GM18520 (cell line): ENCODE measurements around the gene TEAD1.

ENCODE experiments used
- ATAC-seq: cut with Tn5 transposase; IDR thresholded peaks from one replicate; pipeline ENCODE4 v1.9.1; 2021; ENCODE audit not compliant: unreplicated experiment

TEAD1 gene

DNA sequence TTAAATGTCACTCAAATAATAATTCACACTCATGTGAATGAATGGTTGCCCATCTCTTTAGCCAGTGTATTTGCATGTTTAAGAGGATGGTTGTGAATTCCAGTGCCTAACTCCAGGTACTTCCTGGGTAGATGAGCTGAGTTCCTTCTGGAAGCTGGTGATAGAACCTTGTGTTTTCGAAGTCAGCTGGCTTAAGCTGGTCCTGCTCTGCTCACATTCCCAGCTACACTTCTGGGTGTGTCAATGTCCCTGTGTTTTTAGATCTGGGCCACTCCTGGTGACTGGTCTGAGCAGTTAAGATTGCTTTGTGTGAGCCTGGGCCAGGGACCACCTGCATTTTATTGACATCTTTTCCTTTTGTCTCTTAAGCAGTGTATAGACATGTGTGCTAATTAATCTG is 10.6 kb downstream of the TEAD1 start:
- no peak for ATAC-seq

DNA sequence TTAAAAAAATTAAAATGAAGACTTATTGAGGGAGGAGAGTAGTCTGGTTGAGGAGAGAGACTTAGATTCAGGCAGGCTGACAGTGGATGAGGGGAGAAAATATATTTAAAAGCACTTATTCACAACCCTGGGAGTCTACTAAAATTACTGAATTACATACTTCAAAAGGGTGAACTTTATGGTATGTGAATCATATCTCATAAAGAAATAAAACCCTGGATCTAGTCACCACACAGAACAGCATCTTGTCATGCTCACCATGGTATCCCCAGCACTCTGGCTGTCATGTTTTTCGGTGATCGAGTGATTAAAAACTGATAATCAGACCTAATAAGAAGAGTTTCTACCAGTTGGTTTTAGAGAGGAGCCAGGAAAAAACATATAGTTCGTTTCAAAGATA is 11.0 kb downstream of the TEAD1 start:
- ATAC-seq: no peak

DNA sequence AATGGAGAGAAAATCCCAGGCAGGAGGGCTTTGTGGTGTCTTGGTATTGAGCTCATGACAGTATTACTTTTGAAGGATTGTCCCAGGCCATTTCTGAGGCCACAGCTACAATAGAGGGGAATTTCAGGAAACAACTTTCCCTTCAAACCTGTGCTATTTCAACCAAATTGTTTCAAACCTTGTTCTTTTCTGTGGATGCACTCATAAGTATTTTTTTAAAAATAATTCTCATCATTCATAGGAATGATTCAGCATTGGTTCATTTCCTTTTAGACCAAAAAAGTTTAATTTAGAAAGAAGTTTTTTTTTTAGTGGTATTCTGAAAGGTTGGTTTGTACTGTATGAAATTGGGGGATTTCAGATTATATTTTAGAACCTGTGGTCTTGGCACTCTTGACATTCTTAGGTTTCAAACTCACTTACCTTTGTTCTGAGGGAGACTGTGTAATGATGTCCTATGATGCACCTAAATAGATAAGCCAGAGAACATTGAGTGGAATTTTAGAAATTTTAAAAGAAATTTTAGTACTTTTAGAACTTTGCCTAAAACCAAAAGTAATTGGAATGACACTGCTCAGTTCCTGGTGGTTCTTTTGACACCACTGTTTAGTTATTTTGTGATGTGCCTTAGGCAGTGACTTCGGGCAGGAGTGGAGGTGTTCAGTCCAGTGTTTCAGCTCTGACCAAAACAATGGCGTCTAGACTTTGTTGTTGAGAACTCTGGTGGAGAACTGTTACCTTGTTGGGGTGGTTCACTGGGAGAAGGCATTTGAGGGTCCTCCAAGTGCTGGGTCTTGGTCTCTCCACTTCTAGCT is 12.2 kb downstream of the TEAD1 start:
- no peak for ATAC-seq

DNA sequence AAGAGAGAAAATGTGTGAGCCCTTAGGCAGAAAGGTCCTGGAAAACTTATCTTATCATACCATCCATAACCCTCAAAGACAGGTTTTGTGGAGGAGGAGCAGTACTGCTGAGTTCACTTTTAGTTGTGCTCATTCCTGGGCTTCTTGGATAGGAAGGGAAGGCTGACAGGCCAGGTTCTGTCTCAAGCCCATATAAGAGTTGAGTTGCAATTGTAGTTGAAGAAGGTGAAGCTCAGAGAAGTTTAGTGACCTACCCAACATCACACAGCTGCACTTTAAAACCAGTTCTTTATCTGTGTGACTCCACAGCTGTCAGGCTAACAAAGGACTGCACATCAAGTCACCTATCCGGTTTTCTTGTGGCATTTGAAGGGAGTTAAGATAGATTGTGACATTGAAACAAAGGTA is 13.0 kb downstream of the TEAD1 start:
- ATAC-seq: no peak

DNA sequence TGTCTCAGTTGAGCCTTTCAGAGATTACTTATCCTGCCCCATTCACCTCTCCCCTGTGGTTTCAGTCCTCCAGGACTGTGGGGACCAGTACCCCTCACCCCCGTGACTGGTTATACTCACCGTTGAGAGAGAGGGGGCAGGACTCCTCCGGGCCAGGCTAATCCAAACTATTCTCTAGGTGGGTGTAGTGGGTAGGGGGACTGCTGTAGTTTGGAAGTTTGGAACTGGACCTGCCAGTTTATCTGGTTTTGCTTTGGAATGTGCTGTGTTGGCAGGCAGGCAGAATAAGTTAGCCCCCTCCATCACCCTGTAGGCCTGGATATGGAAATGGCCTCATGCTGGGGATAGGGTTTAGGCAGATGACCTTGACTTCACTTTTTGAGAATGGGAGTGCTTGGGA is 13.5 kb downstream of the TEAD1 start:
- ATAC-seq: no peak

DNA sequence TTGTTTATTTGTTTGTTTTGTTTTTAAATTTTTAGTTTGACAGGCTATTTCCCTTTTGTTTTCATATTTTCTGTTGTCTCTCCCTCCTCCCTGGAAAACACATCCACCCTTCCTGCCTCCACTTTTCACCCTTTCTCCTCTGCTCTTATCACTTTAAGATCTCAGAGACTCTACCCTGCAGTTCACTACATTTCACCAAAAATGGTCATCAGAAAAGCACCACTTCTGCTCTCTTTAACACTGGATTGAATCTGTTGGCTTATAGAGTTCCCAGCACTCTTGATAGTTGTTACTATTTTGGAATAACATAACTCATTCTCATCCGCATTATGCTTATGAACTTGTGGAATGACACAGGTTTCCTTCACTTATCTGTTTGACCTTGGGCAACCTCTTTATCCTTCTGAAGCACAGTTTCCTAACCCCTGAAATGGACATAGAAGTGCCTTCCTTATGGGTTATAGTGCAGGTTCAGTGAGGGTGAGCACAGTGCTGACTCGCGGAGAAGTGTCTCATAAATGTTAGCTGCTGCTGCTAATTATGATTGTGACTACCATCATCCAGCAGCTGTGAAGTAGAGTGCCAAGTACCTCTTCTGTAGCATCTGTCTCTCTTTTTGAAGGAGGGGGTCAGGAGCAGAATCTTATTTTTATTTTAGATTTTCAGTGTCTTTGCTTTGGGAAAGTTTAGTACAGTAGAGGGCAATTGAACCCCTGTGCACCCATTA is 15.0 kb downstream of the TEAD1 start:
- no peak for ATAC-seq

DNA sequence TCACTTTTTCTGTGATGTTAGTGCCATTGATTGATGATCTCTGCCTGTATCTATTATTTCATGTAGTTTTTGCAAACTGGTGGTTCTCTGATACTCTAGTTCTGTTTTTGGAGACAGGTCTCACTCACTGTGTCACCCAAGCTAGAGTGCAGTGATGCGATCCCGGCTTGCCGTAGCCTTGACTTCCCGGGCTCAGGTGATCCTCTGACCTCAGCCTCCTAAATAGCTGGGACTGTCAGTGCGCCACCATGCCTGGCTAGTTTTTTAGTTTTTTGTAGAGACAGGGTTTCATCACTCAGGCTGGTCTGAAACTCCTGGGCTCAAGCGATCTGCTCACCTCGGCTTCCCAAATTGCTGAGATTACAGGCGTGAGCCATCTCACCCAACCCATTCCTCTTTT is 16.4 kb downstream of the TEAD1 start:
- no peak for ATAC-seq

DNA sequence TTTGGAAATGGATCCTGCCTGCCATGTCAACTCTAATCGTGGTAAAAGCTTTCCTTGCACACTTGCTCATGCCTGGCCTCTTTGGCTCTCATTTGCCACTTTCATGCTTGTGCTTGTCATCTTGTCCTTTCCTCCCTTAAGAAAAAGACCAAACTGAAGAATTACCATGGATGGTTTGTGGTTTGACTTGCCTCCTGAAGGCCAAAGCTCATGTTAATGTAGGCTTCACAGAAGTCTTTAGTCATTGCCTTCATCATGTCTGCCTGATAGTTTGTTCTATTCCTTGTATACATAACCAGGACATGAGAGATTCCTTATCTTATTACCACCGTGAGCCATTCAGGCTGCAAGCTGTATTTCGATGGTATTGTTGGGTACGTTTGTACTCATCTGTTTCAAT is 17.3 kb downstream of the TEAD1 start:
- no peak for ATAC-seq

DNA sequence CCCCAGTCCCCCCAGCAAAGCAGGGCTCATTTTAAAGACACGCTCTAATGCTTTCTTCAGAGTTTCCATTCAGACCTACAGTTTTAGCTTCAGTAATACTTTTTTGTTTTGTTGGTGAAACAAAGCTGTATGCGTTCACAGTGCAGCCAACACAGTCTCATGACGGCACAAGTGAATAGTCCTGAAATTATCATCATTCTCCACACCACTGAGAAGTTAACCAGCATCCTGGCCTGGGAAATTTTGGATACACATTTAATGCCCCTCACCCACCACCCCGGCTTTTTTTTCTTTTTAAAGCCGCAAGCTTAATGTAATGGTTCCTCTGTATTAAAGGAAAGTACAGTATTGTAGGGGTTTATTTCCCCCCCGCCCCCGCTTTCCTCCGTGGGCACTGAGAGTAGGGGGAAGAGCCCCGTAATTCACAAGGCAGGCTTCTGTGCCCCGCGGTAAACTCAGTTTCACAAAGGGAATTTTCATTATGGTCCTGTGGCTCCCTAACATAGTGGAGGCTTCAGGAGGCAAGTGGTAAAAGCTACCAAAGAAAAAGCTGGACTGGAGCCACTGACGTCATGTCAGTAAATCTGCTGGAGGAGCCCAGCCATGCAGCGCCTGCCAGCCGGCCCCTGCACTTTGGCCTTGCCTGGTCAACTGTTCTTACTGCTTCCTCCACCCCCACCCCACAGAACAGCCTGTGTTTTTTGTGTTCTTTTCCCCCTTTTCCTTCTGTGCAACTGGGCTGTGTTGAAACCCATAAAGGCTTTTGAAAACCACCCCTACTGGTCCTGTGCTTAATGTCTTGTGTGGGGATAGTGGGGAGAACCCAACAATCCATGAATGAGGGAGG is 18.2 kb downstream of the TEAD1 start:
- ATAC-seq: no peak

DNA sequence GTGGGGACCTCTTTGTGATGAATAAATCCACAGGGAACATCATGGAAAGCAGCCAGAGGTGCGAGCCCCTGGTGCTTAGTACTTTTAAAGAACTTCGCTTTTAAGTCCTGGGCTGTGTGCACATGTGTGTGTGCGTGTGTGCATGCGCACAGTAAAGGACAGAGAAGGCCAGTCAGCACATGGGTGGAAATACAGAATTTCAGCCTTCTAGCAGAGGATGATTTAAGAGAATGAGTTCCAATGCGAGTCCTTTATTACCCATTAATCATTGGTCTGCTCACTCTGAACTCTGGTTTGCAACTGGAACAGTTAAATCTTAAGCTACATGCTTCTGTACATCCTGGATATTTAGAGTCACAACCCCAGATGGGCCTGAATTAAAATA is 18.9 kb downstream of the TEAD1 start:
- no peak for ATAC-seq

DNA sequence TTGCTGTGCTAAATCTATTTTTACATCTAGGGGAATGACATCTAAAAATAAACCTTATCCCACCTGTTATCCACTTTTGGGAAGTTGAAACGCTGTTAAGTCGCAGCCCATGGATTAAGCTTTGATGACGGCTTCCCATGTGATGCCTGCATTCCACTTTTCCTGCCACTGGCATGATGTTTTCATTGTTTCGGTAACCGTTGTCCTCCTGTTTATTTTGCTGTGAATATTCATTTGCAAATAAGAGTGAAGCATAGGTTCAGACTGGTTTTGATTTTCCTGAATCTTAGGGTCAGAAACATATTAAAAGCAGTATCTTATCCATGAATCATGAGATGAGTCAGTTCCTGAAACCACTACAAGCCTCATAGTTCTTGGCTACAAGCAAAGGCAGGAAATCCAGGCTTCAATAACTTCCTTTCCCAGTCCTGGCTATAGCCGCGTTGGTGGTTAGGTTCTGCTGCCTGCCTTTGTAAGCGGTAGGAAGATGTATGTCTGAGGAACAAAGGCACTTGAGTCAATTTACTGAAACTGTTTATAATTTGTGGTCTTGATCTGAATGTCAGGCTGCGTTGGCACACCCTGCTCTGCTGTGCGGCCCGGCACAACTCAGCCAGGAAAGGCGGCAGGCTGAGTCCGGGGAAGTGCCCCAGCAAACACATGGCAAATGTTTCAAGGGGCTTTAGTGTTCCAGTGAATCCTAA is 19.4 kb downstream of the TEAD1 start:
- ATAC-seq: no peak

DNA sequence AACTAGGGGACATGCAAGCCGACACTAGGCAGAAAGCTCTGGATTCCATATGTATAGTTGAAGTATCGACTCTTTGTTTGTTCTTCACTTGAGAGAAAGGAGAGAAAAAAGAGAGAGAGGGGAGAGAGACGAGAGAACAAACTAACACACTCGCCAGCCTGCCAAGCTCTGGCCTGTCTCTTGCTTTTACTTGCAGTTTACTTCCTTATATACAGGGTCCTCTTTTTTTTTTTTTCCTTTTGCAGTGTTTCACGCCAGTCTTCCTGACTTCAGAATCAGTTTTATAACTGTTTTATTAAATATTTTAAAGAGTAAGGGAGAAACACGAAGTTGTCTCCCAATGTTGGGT is 19.9 kb downstream of the TEAD1 start:
- no peak for ATAC-seq

DNA sequence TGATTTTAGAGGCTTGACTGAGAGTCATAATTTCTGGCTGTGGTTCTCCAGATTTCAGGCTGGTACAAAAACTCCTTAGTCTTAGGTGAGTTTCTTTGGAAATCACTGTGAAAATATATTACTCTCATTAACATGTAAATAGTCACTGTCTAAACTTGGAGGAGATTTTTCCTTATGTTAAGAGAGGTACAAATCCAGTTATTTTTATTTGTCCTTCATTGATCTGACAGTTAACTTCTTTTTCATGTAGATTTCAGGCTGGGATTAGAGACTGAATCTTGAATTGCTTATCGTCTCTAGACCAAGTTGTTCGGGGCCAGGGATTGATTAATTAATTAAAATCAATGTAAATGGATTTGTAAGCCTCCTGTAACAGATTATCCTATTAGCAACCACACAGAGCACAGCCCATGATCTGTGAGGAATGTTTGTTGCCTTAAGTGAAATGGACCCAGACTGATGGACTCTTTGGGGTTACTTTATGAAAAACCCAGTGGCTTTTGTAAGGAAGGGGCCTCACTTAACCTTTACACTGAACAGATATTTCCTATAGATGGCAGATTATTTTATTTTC is 21.1 kb downstream of the TEAD1 start:
- ATAC-seq: no peak

DNA sequence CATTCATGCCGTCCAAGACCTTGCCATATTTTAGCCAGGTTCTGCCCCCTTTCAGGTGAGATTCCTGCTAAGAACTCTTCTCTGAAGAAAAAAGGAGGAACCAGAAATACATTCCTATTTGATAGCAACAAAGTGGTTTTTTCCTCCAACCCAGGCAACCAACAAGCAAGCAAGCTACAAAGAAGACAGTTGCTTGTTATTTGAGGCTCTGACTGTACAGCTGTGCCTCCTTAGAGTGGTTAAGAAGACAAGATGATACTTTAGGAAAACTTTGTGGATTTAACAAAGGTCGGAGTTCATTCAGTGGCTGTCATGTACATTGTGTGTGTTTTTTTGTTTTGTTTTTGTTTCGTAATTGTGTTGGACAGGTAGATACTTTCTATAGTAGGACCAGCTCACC is 21.7 kb downstream of the TEAD1 start:
- no peak for ATAC-seq

DNA sequence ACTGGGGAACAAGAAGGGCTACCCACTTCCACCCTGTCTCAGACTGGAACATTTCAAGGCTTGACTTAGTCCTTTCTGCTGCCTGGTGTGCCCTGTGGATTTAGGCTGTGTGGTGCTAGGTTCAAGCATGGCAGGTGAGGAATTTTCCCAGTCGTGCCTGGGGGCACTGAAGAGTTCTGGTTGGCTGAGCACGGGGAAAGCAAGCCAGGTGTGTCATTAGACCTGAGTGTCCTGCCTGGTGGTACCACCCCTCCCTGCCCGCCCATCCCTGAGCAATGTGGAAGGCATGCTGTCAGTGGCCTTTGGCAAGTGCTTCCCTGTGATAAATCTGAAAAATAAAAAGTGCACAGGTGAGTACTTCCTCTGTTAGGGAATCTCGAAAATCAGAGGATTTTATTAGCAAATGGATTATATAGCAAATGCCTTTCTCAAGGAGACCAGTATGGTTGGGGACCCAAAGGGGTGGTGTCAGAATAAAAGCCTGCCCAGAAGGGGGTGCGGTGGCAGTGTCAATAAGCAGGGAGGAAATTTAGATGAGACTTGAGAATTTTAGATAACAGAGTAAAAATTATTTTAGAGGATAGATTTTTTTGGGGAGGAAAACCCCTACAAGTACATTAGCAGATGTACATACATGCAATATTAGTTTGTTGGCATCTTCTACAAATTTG is 22.8 kb downstream of the TEAD1 start:
- no peak for ATAC-seq

DNA sequence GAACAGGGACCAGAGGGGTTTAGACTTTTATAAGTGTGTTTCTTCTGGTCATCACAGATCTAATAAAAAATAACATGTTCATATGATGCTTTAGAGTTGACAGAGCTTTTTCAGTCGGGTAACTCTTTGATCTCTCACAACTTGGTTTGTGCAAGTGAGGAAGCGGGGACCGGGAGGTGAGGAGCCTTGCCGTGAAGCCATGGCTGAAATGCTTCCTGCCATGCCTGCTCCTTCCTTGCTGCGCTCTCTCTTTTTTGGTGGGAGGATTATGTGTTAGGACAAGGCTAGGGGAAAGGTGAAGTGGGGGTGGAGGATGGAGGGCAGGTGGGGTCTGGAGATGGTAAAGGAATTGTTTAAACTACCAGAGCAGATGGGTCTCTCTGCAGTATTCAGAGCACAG is 23.8 kb downstream of the TEAD1 start:
- no peak for ATAC-seq

DNA sequence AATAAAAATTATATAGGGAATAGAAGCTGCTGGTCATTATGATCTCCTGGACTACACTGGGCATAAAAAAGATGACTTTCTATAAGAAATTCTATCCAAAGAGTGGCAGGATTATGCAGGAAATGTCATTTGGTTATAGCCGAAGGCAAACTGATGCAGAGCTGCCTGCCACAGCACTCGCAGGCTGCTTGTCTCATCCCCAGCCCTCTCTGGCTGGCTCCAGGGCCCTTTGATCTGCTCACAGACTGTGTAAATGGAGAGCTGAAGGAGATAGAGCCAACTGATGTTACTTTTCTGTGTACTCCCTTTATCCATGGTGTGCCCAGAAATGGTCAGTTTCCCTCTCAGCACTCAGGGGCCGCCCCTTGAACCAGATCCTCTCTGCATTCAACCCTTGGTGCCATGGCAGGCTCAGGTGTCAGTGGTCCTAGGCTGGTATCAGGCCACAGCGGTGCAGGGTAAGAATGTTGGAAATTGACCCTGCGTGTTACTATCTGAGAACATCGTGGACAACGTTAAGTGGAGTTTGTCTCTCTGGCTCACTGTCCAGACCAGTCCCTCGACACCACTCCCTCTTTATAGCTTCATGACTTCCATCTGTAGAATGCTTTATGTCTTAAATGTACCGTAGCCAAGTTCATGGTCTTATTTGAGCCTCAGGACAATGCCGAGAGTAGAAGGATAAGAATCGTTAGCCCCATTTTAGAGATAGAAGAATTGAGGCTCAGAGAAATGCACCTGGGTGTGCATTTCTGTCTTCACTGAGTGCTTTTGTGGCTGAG is 27.8 kb downstream of the TEAD1 start:
- no peak for ATAC-seq

DNA sequence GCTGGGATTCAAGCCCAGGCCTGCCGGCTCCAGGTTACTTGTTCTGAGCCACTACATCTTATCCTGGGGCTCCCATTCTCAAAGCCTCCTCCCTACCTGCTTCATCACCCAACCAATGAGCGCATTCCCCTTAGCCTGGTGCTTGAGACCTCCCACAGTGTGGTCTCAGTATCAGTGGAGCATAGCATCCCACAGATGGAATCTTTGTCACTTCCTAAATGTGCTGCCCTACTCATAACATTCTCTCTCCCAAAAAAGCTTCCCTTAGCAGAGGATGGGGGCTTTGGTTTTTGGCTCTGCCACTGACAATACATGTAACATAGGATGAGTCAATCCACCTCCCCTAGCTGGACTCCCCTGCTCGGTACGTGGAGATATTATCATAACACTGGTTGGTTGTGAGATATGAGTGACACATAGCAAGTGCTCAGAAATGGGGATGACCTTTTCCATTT is 28.8 kb downstream of the TEAD1 start:
- ATAC-seq: no peak

DNA sequence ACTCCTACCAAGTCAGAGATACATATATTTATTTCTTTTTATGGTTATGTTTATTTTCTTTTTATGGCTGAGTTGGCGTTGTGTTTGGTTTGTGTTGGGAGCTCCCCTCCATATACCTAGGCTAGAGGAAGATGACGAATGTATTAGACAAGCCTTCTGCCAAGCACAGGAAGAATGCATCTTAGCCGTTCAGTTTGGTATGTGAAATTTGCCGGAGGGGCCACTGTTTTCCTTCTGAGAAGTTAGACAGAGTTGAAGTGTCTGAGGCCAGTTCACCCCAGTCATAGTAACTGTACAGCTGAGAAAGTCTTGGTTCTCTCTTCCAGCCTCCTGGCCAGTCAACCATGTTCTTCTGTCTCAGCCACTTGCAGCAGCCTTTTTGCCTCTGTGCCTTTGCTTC is 29.8 kb downstream of the TEAD1 start:
- ATAC-seq: no peak
